Vagina (tissue), 2 donors: ENCODE measurements around the gene IRAK4. TPM values are rescaled to one million over a fixed set of nuclear protein-coding genes. Genes with fewer than 3 reads are reported as not detected.

Experiments used
- DNase-seq, 2 donors: peaks; one replicate each; pipeline ENCODE4 v3.0.0-alpha.2; 2017; ENCODE audit errors: extremely low spot score in 2 of 2
- H3K27ac ChIP-seq: fragments of 200-600 bp; sonication (generic); one replicate; pipeline ENCODE4 v1.5.1; 2019
- H3K27me3 ChIP-seq: fragments of 200-600 bp; sonication (generic); one replicate; pipeline ENCODE4 v1.5.1; 2019
- H3K36me3 ChIP-seq, 2 donors: fragments of 200-600 bp; sonication (generic); one replicate each; pipeline ENCODE4 v1.5.1; 2017 to 2019
- H3K4me1 ChIP-seq: fragments of 200-600 bp; sonication (generic); one replicate; pipeline ENCODE4 v1.5.1; 2019
- H3K4me3 ChIP-seq, 2 donors: fragments of 200-600 bp; sonication (generic); 1 replicate in 1 of 2; 2 replicates in 1 of 2; pipeline ENCODE4 v1.5.1; 2016 to 2019
- H3K9me3 ChIP-seq: fragments of 200-600 bp; sonication (generic); one replicate; pipeline ENCODE4 v1.5.1; 2019
- POLR2A ChIP-seq, 2 donors: fragments of 450-650 bp; IDR thresholded peaks; one replicate each; pipeline ENCODE4 v1.6.1; 2017; ENCODE audit warnings: antibody characterized with exemption in 2 of 2, mild to moderate bottlenecking in 2 of 2, moderate library complexity in 2 of 2
- POLR2AphosphoS5 ChIP-seq, 2 donors: sonication (generic); formaldehyde crosslinking; IDR thresholded peaks; one replicate each; pipeline ENCODE4 v1.9.0; 2017; ENCODE audit warnings: antibody characterized with exemption in 2 of 2, mild to moderate bottlenecking in 2 of 2, low read depth in 1 of 2; ENCODE audit not compliant: insufficient read depth in 1 of 2
- intact Hi-C: fragments of 100-400 bp; cut with DNase I; formaldehyde crosslinking; loops from one replicate; pipeline ENCODE4 v1.15.1; 2023
- total RNA-seq: library from RNA; depleted of rRNA; stranded (reverse); fragments of >200 nt; gene quantifications from one replicate; pipeline ENCODE4 v1.2.3, GENCODE V29; 2016
- TF ChIP-seq, protein P1 (sequence below), 3 experiments: fragments of 450-650 bp in 2 of 3; fragments of 200-600 bp in 1 of 3; sonication (generic) in 1 of 3; IDR thresholded peaks; one replicate each; pipeline ENCODE4 v1.5.1; 2017 to 2019; ENCODE audit warnings: antibody characterized with exemption in 3 of 3, mild to moderate bottlenecking in 2 of 3, moderate library complexity in 2 of 3

The IRAK4 gene
- total RNA-seq, 1 donor from 2014 or later = 16.9 TPM

DNA sequence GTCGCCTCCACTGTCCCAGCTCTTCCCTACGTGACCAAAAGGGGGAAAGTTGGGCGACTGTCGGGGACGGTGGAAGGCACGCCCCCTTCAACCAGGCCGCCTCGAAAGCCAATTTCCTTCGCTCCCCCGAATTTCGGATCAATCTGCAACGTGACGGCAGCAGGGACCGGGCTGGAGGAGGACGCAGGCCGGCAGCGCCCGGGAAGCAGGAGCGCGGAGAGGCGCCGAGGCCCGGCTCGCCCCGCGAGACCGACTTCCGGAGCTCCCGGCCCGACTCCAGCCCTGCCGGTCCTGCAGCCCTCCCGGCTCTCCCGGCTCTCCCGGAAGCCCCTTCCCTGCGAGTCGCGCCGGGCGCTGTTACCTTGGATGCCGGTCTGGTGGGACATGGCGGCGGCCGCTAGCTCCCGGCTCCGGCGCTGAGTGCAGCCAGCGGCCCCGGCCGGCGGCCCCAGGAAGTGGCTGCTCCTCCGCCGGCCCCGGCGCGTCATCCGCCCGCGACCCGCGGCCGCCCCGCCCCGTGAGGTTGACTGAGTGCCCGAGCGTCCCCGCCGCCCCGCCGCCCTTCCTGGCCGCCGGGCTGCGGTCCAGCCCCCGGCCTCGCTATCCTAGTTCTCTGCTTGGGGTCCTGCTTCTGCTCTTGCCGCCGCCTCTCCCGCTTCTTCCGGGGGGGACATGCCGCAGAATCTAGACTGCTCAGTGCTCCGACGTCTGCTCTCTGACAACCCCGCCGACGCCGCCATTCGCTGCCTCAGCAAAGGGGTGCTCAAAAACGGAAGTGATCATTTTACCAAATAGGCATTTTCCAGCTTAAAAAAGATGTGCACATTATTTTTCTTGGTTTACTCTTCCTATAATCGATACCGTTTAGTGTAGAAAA lies 47.3 kb downstream of the IRAK4 start, which contains the start of gene TWF1:
Gene TWF1 (minus strand): TSS at position 458 of the 877 bp plus-strand sequence. CDS start 72 bp downstream, at position 386.
- no peaks in the 10 kb centered on the region for H3K9me3 ChIP-seq
- intact Hi-C loops = no loop called here
- H3K27me3 ChIP-seq = no peaks in the 10 kb centered on the region
- no peak for DNase-seq
- peak within 1 kb of the TSS; percentile 86 to 96 for H3K4me3 ChIP-seq
- H3K27ac ChIP-seq = peak within 1 kb of the TSS; percentile 89
- H3K36me3 ChIP-seq = no peaks in the 10 kb centered on the region
- TF ChIP-seq, protein P1, sequence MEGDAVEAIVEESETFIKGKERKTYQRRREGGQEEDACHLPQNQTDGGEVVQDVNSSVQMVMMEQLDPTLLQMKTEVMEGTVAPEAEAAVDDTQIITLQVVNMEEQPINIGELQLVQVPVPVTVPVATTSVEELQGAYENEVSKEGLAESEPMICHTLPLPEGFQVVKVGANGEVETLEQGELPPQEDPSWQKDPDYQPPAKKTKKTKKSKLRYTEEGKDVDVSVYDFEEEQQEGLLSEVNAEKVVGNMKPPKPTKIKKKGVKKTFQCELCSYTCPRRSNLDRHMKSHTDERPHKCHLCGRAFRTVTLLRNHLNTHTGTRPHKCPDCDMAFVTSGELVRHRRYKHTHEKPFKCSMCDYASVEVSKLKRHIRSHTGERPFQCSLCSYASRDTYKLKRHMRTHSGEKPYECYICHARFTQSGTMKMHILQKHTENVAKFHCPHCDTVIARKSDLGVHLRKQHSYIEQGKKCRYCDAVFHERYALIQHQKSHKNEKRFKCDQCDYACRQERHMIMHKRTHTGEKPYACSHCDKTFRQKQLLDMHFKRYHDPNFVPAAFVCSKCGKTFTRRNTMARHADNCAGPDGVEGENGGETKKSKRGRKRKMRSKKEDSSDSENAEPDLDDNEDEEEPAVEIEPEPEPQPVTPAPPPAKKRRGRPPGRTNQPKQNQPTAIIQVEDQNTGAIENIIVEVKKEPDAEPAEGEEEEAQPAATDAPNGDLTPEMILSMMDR (IDR thresholded peaks at IDR 0.05) = peak in 2 of 3 experiments; percentile 17 to 20
- TF ChIP-seq POLR2AphosphoS5 (IDR thresholded peaks at IDR 0.05; ENCODE audit: insufficient read depth in 1 of 2, low read depth in 1 of 2) (peak in 1 of 2 donors; percentile 64), POLR2A (IDR thresholded peaks at IDR 0.05) (peak in 1 of 2 donors; percentile 43)
- peaks cover 29% of the 10 kb centered on the region for H3K4me1 ChIP-seq

DNA sequence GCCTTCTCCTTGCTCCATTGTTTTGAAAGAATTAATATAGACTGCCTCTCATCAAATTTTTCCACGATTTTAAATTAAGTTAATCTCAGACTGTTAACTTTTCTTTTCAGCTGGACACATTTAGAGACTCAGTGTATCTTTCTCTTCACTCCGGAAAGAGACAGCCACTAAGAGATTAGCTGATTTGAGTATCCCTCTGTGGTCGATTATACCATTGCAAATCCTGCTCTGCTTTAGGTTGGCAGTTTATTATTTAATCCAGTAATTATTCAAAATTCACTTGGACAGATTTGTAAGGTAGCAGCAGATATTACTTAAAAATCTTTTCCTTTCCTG lies 48.0 kb downstream of the IRAK4 start:
- Histone ChIP-seq H3K4me3 (peak overlapping the region; percentile 86 to 96), H3K27ac (peak overlapping the region; percentile 89), H3K36me3 (no peaks in the 10 kb centered on the region), H3K27me3 (no peaks in the 10 kb centered on the region), H3K9me3 (no peaks in the 10 kb centered on the region), H3K4me1 (peaks cover 29% of the 10 kb centered on the region)
- no peak for TF ChIP-seq POLR2AphosphoS5 (IDR thresholded peaks at IDR 0.05; ENCODE audit: insufficient read depth in 1 of 2, low read depth in 1 of 2)
- TF ChIP-seq, protein P1 (IDR thresholded peaks at IDR 0.05) = no peak
- no peak for TF ChIP-seq POLR2A (IDR thresholded peaks at IDR 0.05)
- no peak for DNase-seq
- intact Hi-C loops = no loop called here

DNA sequence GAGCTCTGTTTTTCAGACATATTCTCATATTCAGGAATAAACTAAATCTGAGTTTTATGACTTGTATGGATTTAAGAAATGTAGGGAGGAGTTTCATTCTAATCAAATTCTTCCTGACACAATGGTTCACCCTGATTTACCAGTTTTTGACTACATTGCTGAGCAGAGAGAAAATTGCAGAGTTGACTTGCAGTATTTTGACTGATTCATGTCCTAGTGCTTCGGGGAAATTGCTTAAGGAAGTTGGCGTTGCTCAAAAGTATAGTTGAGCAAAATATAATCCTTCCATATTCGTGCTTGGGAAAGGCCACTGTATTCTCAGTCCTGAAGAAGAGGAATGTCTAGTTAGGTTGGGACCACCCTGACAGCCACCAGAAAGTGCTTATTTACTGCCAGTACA lies 48.6 kb downstream of the IRAK4 start:
- no peak for DNase-seq
- intact Hi-C loops = no loop called here
- no peaks in the 10 kb centered on the region for H3K9me3 ChIP-seq
- TF ChIP-seq POLR2A (IDR thresholded peaks at IDR 0.05) = no peak
- TF ChIP-seq POLR2AphosphoS5 (IDR thresholded peaks at IDR 0.05; ENCODE audit: insufficient read depth in 1 of 2, low read depth in 1 of 2) = peak in 1 of 2 donors; percentile 48
- TF ChIP-seq, protein P1 (IDR thresholded peaks at IDR 0.05) = no peak
- peak overlapping the region; percentile 89 for H3K27ac ChIP-seq
- no peaks in the 10 kb centered on the region for H3K27me3 ChIP-seq
- H3K4me1 ChIP-seq = peaks cover 29% of the 10 kb centered on the region
- H3K36me3 ChIP-seq = no peaks in the 10 kb centered on the region
- H3K4me3 ChIP-seq = no peak overlapping the region

DNA sequence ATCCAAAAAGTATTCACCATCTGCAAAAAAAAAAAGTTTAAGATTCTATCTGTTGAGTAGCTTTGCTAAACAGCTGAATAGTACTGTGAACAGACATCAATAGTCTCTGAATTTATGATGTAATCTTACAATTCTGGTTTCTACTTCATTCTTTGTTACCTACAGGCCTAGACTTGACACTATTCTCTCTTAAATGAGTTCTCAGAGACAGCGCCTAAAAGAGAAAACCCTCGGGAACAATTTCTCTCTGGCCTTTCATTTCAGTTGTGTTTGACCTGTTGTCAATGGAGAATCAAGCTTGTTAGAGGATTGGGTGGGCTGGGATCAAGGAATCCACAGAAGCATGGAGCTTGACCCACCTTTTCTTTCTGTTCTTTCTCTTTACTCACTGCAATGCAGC lies 53.3 kb downstream of the IRAK4 start:
- H3K9me3 ChIP-seq = no peaks in the 10 kb centered on the region
- no peaks in the 10 kb centered on the region for H3K4me1 ChIP-seq
- intact Hi-C loops = no loop called here
- no peaks in the 10 kb centered on the region for H3K36me3 ChIP-seq
- TF ChIP-seq, protein P1 (IDR thresholded peaks at IDR 0.05) = no peak
- no peak for TF ChIP-seq POLR2AphosphoS5 (IDR thresholded peaks at IDR 0.05; ENCODE audit: insufficient read depth in 1 of 2, low read depth in 1 of 2)
- no peak for TF ChIP-seq POLR2A (IDR thresholded peaks at IDR 0.05)
- H3K27me3 ChIP-seq = no peaks in the 10 kb centered on the region
- no peak overlapping the region for H3K4me3 ChIP-seq
- no peak for DNase-seq
- peak overlapping the region; percentile 8 for H3K27ac ChIP-seq

DNA sequence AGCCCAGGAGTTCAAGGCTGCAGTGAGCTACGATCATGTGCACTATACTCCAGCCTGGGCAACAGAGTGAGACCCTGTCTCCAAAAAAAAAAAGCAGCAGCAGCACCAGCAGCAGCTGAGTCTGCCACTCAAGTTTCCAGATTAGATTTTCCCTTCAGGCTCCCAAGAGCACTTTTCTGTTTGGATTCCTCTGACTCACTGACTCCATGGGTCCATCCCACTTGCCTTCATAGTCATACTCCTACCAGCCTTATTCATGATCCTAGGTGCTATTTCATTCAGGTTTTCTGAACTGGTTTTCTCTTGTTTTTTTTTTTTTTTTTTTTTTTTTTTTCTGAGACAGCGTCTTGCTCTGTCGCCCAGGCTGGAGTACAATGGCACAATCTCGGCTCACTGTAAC lies 54.2 kb downstream of the IRAK4 start:
- Histone ChIP-seq H3K4me1 (no peaks in the 10 kb centered on the region), H3K27ac (no peak overlapping the region), H3K9me3 (no peaks in the 10 kb centered on the region), H3K4me3 (no peak overlapping the region), H3K27me3 (no peaks in the 10 kb centered on the region), H3K36me3 (no peaks in the 10 kb centered on the region)
- TF ChIP-seq POLR2A (IDR thresholded peaks at IDR 0.05) (no peak), POLR2AphosphoS5 (IDR thresholded peaks at IDR 0.05; ENCODE audit: insufficient read depth in 1 of 2, low read depth in 1 of 2) (no peak)
- TF ChIP-seq, protein P1 (IDR thresholded peaks at IDR 0.05) = no peak
- no peak for DNase-seq
- intact Hi-C loops = no loop called here
